Spleen (tissue), 11 donors: Measurements from ENCODE around the gene JAM3. TPM values are rescaled to one million over a fixed set of nuclear protein-coding genes. Genes with fewer than 3 reads are reported as not detected.

Experiments
- DNase-seq: peaks from one replicate; pipeline ENCODE4 v3.0.0-alpha.2; 2020
- H3K27ac ChIP-seq, 8 donors: fragments of 200-600 bp; sonication (generic) in 7 of 8; 1 replicate in 4 of 8; 2 replicates in 4 of 8; pipeline versions ENCODE4 v1.5.0 to v1.8.0; 2016 to 2021; ENCODE audit warnings: inconsistent platforms in 4 of 8, mild to moderate bottlenecking in 4 of 8, moderate library complexity in 1 of 8
- H3K27me3 ChIP-seq, 7 donors: fragments of 200-600 bp; sonication (generic) in 6 of 7; replicated peaks in 1 of 7; 1 replicate in 4 of 7; 2 replicates in 3 of 7; pipeline versions ENCODE4 v1.5.0 to v1.8.0; 2016 to 2021; ENCODE audit warnings: inconsistent platforms in 3 of 7, mild to moderate bottlenecking in 1 of 7
- H3K36me3 ChIP-seq, 6 donors: fragments of 200-600 bp; sonication (generic) in 5 of 6; 1 replicate in 4 of 6; 2 replicates in 2 of 6; pipeline versions ENCODE4 v1.5.0 to v1.8.0; 2016 to 2021; ENCODE audit warnings: inconsistent platforms in 2 of 6
- H3K4me1 ChIP-seq, 6 donors: fragments of 200-600 bp; sonication (generic) in 5 of 6; 1 replicate in 3 of 6; 2 replicates in 3 of 6; pipeline versions ENCODE4 v1.5.0 to v1.8.0; 2016 to 2021; ENCODE audit warnings: inconsistent platforms in 3 of 6
- H3K4me3 ChIP-seq, 8 donors: fragments of 200-600 bp; sonication (generic) in 7 of 8; 1 replicate in 4 of 8; 2 replicates in 4 of 8; pipeline versions ENCODE4 v1.5.0 to v1.8.0; 2016 to 2021; ENCODE audit warnings: inconsistent platforms in 4 of 8, mild to moderate bottlenecking in 4 of 8, moderate library complexity in 2 of 8
- H3K9me3 ChIP-seq, 8 donors: fragments of 200-600 bp; sonication (generic) in 7 of 8; 1 replicate in 4 of 8; 2 replicates in 4 of 8; pipeline versions ENCODE4 v1.5.0 to v1.8.0; 2016 to 2021; ENCODE audit warnings: inconsistent platforms in 4 of 8
- CTCF ChIP-seq, 11 experiments: fragments of 200-600 bp in 7 of 11; fragments of 450-650 bp in 4 of 11; sonication (generic) in 4 of 11; IDR thresholded peaks in 8 of 11; conservative IDR thresholded peaks in 3 of 11; 1 replicate in 7 of 11; 2 replicates in 4 of 11; pipeline versions ENCODE4 v1.4.0 to v1.8.0; 2016 to 2021; ENCODE audit warnings: antibody characterized with exemption in 11 of 11, inconsistent platforms in 4 of 11, mild to moderate bottlenecking in 1 of 11
- POLR2A ChIP-seq, 3 donors: fragments of 450-650 bp; IDR thresholded peaks; one replicate each; pipeline ENCODE4 v1.5.1; 2017; ENCODE audit warnings: antibody characterized with exemption in 3 of 3, mild to moderate bottlenecking in 1 of 3
- POLR2AphosphoS5 ChIP-seq, 3 donors: sonication (generic); formaldehyde crosslinking; IDR thresholded peaks; one replicate each; pipeline ENCODE4 v1.5.1; 2017; ENCODE audit warnings: antibody characterized with exemption in 3 of 3
- WGBS, 5 donors: extraction: QIAGEN DNeasy Blood & Tissue Kit in 3 of 5; methylation state at CpG; one replicate each; pipeline versions ENCODE4 v1.1.5 to v1.1.7; 2013 to 2018; 5-methylcytosine and 5-hydroxymethylcytosine counted together
- intact Hi-C: fragments of 100-400 bp; cut with DNase I; formaldehyde crosslinking; loops from one replicate; pipeline ENCODE4 v1.15.0; 2023; ENCODE audit warnings: low total_unique reads
- polyA plus RNA-seq, 3 donors: library from polyadenylated mRNA; stranded (reverse); fragments of 200-250 nt; gene quantifications; one replicate each; pipeline ENCODE4 v1.2.1, GENCODE V29; 2013
- total RNA-seq, 7 donors: library from RNA; depleted of rRNA in 3 of 7; stranded (reverse); fragments of >200 nt in 3 of 7; fragmentation: NEBNext Ultra II Directional in 4 of 7; extraction: Animal tissue kit (Norgen Biotek cat#: 25700) in 4 of 7; gene quantifications; one replicate each; pipeline versions ENCODE4 v1.1.0 to v1.2.1, GENCODE V29; 2016 to 2021
- donor health status: healthy with polysubstance abuse.
- donor health status: DM: no; HTN: no; CAD: no; lungs with moderate emphysema.
- donor health status: DM: no; HTN: no; CAD: no.
- donor health status: Bipolar disorder and iron deficiency.
- donor health status: healthy.
- donor health status: DM: no; HTN: no; CAD: no.
- donor health status: DM: yes; HTN: yes; CAD: no.

JAM3 gene
- total and polyA plus RNA-seq, 10 donors: 9.5 to 28.7 (median 23.2) TPM

- TF ChIP-seq CTCF (IDR thresholded peaks at IDR 0.05 in 8 of 11, conservative IDR thresholded peaks at IDR 0.05 in 3 of 11): no peak
- TF ChIP-seq POLR2A (IDR thresholded peaks at IDR 0.05): no peak
- TF ChIP-seq POLR2AphosphoS5 (IDR thresholded peaks at IDR 0.05): no peak
- DNase-seq: no peak
- no peak overlapping the region for H3K27ac ChIP-seq
- peaks cover 0 to 94% (median 41%) of the 10 kb centered on the region in 6 donors for H3K36me3 ChIP-seq
- intact Hi-C loops: no loop called here
- no peak overlapping the region for H3K4me3 ChIP-seq
- WGBS, 5 donors: 94 to 98% (median 96%) methylated on average over 6 of the region's 6 CpGs
- no peaks in the 10 kb centered on the region for H3K27me3 ChIP-seq
- H3K9me3 ChIP-seq: no peaks in the 10 kb centered on the region
- H3K4me1 ChIP-seq: no peaks in the 10 kb centered on the region
Measured at GRCh38 chr11:134170177-134170918, 101.5 kb downstream of the JAM3 start.

- Histone ChIP-seq H3K36me3 (peaks cover 0 to 95% (median 44%) of the 10 kb centered on the region in 6 donors), H3K4me1 (no peaks in the 10 kb centered on the region), H3K27ac (no peak overlapping the region), H3K27me3 (no peaks in the 10 kb centered on the region), H3K4me3 (no peak overlapping the region), H3K9me3 (no peaks in the 10 kb centered on the region)
- no peak for DNase-seq
- WGBS, 5 donors: 93 to 98% (median 96%) methylated on average over 5 of the region's 5 CpGs
- intact Hi-C loops: no loop called here
- TF ChIP-seq POLR2AphosphoS5 (IDR thresholded peaks at IDR 0.05): no peak
- no peak for TF ChIP-seq CTCF (IDR thresholded peaks at IDR 0.05 in 8 of 11, conservative IDR thresholded peaks at IDR 0.05 in 3 of 11)
- TF ChIP-seq POLR2A (IDR thresholded peaks at IDR 0.05): no peak
Measured at GRCh38 chr11:134170919-134171281, 102.0 kb downstream of the JAM3 start.

- H3K9me3 ChIP-seq: no peaks in the 10 kb centered on the region
- no peak for TF ChIP-seq POLR2AphosphoS5 (IDR thresholded peaks at IDR 0.05)
- TF ChIP-seq POLR2A (IDR thresholded peaks at IDR 0.05): no peak
- no peak for TF ChIP-seq CTCF (IDR thresholded peaks at IDR 0.05 in 8 of 11, conservative IDR thresholded peaks at IDR 0.05 in 3 of 11)
- no peaks in the 10 kb centered on the region for H3K4me1 ChIP-seq
- H3K36me3 ChIP-seq: peaks cover 0 to 100% (median 53%) of the 10 kb centered on the region in 6 donors
- no peak overlapping the region for H3K4me3 ChIP-seq
- no peaks in the 10 kb centered on the region for H3K27me3 ChIP-seq
- WGBS, 5 donors: 95 to 98% (median 97%) methylated on average over 10 of the region's 10 CpGs
- intact Hi-C loops: no loop called here
- DNase-seq: no peak
- no peak overlapping the region for H3K27ac ChIP-seq
Measured at GRCh38 chr11:134171951-134172350, 103.1 kb downstream of the JAM3 start.

GRCh38 chr11:134173296-134173695, 104.4 kb downstream of the JAM3 start:
- Histone ChIP-seq H3K36me3 (peaks cover 0 to 100% (median 58%) of the 10 kb centered on the region in 6 donors), H3K4me3 (no peak overlapping the region), H3K4me1 (no peaks in the 10 kb centered on the region), H3K27me3 (no peaks in the 10 kb centered on the region), H3K27ac (no peak overlapping the region), H3K9me3 (no peaks in the 10 kb centered on the region)
- no peak for TF ChIP-seq POLR2A (IDR thresholded peaks at IDR 0.05)
- no peak for TF ChIP-seq POLR2AphosphoS5 (IDR thresholded peaks at IDR 0.05)
- no peak for TF ChIP-seq CTCF (IDR thresholded peaks at IDR 0.05 in 8 of 11, conservative IDR thresholded peaks at IDR 0.05 in 3 of 11)
- DNase-seq: no peak
- 93 to 100% (median 97%) methylated on average over 5 of the region's 5 CpGs for WGBS, 5 donors
- intact Hi-C loops: no loop called here
